PC-3 (cell line): Measurements from ENCODE around the gene PTPN20. TPM values are rescaled to one million over a fixed set of nuclear protein-coding genes. Genes with fewer than 3 reads are reported as not detected.

Experiments
- ATAC-seq: fragments of 200-7000 bp; cut with Tn5 transposase; 2 replicates; pipeline ENCODE4 v1.9.1; 2020; ENCODE audit warnings: mild to moderate bottlenecking, moderate library complexity
- BruUV-seq: library from RNA; stranded (reverse); fragments of 400-500 nt; replicated peaks from 2 replicates; lab custom pipeline; 2021; lab: Mats Ljungman, UMichigan
- CTCF ChIA-PET: fragments of 300-600 bp; sonication (Branson Sonifier 250); formaldehyde crosslinking; loops from one replicate; lab custom pipeline; 2022; ENCODE audit warnings: antibody characterized with exemption; lab: Charles Lee
- POLR2A ChIA-PET: fragments of 300-600 bp; sonication (Branson Sonifier 250); formaldehyde crosslinking; loops from one replicate; lab custom pipeline; 2022; ENCODE audit warnings: antibody characterized with exemption; ENCODE audit not compliant: unreplicated experiment; lab: Charles Lee
- DNase-seq: peaks from one replicate; pipeline ENCODE4 v3.0.0-alpha.2; 2015
- H2AFZ ChIP-seq: fragments of 300-600 bp; sonication (generic); 2 replicates; pipeline ENCODE4 v1.6.0; 2016; ENCODE audit warnings: antibody characterized with exemption, low read length
- H3F3A ChIP-seq: fragments of 300-600 bp; sonication (generic); one replicate; pipeline ENCODE4 v1.6.0; 2017; ENCODE audit warnings: antibody characterized with exemption, low read length, control low read depth, mild to moderate bottlenecking; ENCODE audit not compliant: unreplicated experiment
- H3K27ac ChIP-seq: fragments of 300-600 bp; sonication (generic); 2 replicates; pipeline ENCODE4 v1.5.1; 2016; ENCODE audit warnings: mild to moderate bottlenecking, low read length
- H3K27me3 ChIP-seq: fragments of 300-600 bp; sonication (generic); 2 replicates; pipeline ENCODE4 v1.6.1; 2016; ENCODE audit warnings: low read length, mixed read lengths
- H3K36me3 ChIP-seq: fragments of 300-600 bp; sonication (generic); 2 replicates; pipeline ENCODE4 v1.6.1; 2016; ENCODE audit warnings: low read depth, mixed run types, low read length, mixed read lengths
- H3K4me1 ChIP-seq: fragments of 300-600 bp; sonication (generic); 2 replicates; pipeline ENCODE4 v1.5.1; 2016; ENCODE audit warnings: low read length; ENCODE audit not compliant: insufficient read depth
- H3K4me2 ChIP-seq: fragments of 300-600 bp; sonication (generic); 2 replicates; pipeline ENCODE4 v1.6.0; 2016; ENCODE audit warnings: low read length
- H3K4me3 ChIP-seq: fragments of 300-600 bp; sonication (generic); 2 replicates; pipeline ENCODE4 v1.5.1; 2016; ENCODE audit warnings: mild to moderate bottlenecking, low read length, mixed read lengths
- H3K79me2 ChIP-seq: fragments of 300-600 bp; sonication (generic); 2 replicates; pipeline ENCODE4 v1.6.1; 2017; ENCODE audit warnings: low read length, mixed read lengths
- H3K9ac ChIP-seq: fragments of 300-600 bp; sonication (generic); 2 replicates; pipeline ENCODE4 v1.6.0; 2016; ENCODE audit warnings: mild to moderate bottlenecking, low read length
- H3K9me2 ChIP-seq: fragments of 300-600 bp; sonication (generic); replicated peaks from 2 replicates; pipeline ENCODE4 v1.6.1; 2016; ENCODE audit warnings: mixed run types, low read length, mixed read lengths
- H3K9me3 ChIP-seq: fragments of 300-600 bp; sonication (generic); 2 replicates; pipeline ENCODE4 v1.6.1; 2016; ENCODE audit warnings: low read length, mixed read lengths
- H4K20me1 ChIP-seq: fragments of 300-600 bp; sonication (generic); 2 replicates; pipeline ENCODE4 v1.6.1; 2016; ENCODE audit warnings: low read length, mixed read lengths
- CTCF ChIP-seq: fragments of 300-600 bp; sonication (generic); conservative IDR thresholded peaks from 2 replicates; pipeline ENCODE4 v1.5.1; 2017; ENCODE audit warnings: antibody characterized with exemption, low read depth, mild to moderate bottlenecking, low read length
- EZH2 ChIP-seq: fragments of 300-600 bp; sonication (generic); IDR thresholded peaks from one replicate; pipeline ENCODE4 v1.6.1; 2017; ENCODE audit warnings: antibody characterized with exemption, mild to moderate bottlenecking, low read length; ENCODE audit not compliant: unreplicated experiment
- EZH2phosphoT487 ChIP-seq: fragments of 300-600 bp; sonication (generic); IDR thresholded peaks from 2 replicates; pipeline ENCODE4 v1.6.1; 2018; ENCODE audit warnings: mild to moderate bottlenecking, antibody characterized with exemption, low read length, borderline replicate concordance
- intact Hi-C: fragments of 100-400 bp; cut with micrococcal nuclease; formaldehyde crosslinking; loops from 2 replicates; pipeline ENCODE4 v1.9.0; 2023
- total RNA-seq: library from RNA; depleted of rRNA; stranded (reverse); fragments of >200 nt; gene quantifications from 2 replicates; pipeline ENCODE4 v1.2.3, GENCODE V29; 2014

Gene PTPN20
- total RNA-seq, 1 experiment from 2014 or later = 3.6 TPM

GRCh38 chr10:47050618-47051455 lies 139.6 kb downstream of the PTPN20 start:
- POLR2A ChIA-PET = no interaction called here
- intact Hi-C loops = no loop called here
- H3K79me2 ChIP-seq = no peaks in the 10 kb centered on the region
- no TSS peak for BruUV-seq
- H3K36me3 ChIP-seq = no peaks in the 10 kb centered on the region
- H3K4me2 ChIP-seq = no peak overlapping the region
- DNase-seq (no peak), ATAC-seq (no peak)
- no peaks in the 10 kb centered on the region for H3F3A ChIP-seq
- H3K27ac ChIP-seq = no peak overlapping the region
- H4K20me1 ChIP-seq = no peaks in the 10 kb centered on the region
- CTCF ChIA-PET = no interaction called here
- H3K9me2 ChIP-seq = no peaks in the 10 kb centered on the region
- no peak overlapping the region for H3K4me3 ChIP-seq
- no peaks in the 10 kb centered on the region for H3K4me1 ChIP-seq
- no peak overlapping the region for H2AFZ ChIP-seq
- H3K9me3 ChIP-seq = no peaks in the 10 kb centered on the region
- no peaks in the 10 kb centered on the region for H3K27me3 ChIP-seq
- TF ChIP-seq EZH2 (no peak), EZH2phosphoT487 (no peak), CTCF (no peak)
- H3K9ac ChIP-seq = no peak overlapping the region

GRCh38 chr10:47051741-47052238 lies 140.6 kb downstream of the PTPN20 start:
- no peaks in the 10 kb centered on the region for H4K20me1 ChIP-seq
- H3K27ac ChIP-seq = no peak overlapping the region
- H3K4me2 ChIP-seq = no peak overlapping the region
- H3K79me2 ChIP-seq = no peaks in the 10 kb centered on the region
- H3K4me1 ChIP-seq = no peaks in the 10 kb centered on the region
- BruUV-seq = no TSS peak
- no peaks in the 10 kb centered on the region for H3F3A ChIP-seq
- intact Hi-C loops = no loop called here
- no peaks in the 10 kb centered on the region for H3K9me2 ChIP-seq
- no peak overlapping the region for H3K4me3 ChIP-seq
- TF ChIP-seq CTCF = no peak
- TF ChIP-seq EZH2phosphoT487 = no peak
- no peak for TF ChIP-seq EZH2
- ChIA-PET POLR2A (no interaction called here), CTCF (no interaction called here)
- no peak overlapping the region for H3K9ac ChIP-seq
- H3K9me3 ChIP-seq = no peaks in the 10 kb centered on the region
- no peaks in the 10 kb centered on the region for H3K27me3 ChIP-seq
- no peaks in the 10 kb centered on the region for H3K36me3 ChIP-seq
- no peak for ATAC-seq
- DNase-seq = no peak
- no peak overlapping the region for H2AFZ ChIP-seq
